Measurements from ENCODE around the gene LRRC26. TPM values are rescaled to one million over a fixed set of nuclear protein-coding genes. Genes with fewer than 3 reads are reported as not detected.

LRRC26 gene
- total RNA-seq, 1 experiment from 2014 or later = 2.4 TPM

DNA sequence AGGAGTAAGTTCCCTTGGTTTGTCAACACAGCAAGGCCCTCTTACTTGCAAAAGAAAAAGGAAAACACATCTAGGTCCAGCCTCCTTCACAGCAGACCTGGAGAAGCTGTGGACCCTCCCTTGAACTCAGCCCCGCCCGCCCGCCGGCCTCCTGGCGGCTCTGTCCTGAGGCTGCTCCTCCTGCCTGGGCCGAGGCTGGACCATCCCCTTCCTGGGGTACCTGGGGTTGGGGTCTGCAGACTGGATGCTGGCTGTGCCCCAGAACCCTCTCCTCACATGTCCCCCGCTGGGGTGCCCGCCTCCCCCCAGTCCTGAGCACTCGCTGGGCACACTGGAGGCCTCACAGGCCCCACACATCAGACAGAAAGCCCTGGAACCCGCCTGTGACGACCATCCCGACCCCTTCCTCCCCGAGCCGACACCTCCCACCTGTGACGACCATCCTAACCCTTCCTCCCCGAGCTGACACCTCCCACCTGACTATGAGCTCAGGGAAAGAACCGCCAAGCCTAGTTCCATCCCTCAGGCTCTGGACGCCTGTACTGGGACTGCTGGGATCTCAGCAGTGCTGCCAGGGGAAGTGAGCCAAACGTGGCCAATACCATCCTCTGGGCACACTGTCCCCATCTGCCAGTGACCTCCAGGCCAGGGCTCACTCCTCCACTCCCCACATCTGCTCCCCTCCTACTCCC, 9.2 kb upstream of the LRRC26 start:
- ChIA-PET RAD21 (ENCODE audit: low non-redundant PET in 1 of 2, low total read pairs in 2 of 2, uncharacterized antibody in 2 of 2, unreplicated experiment in 2 of 2) (no interaction called here), CTCF (interaction anchor here (0.6 kb wide), 1 partner anchor 28 kb away, joined by 5 read pairs; no protein-coding TSS in a partner anchor), POLR2A (no interaction called here)
- DNase-seq (ENCODE audit: low read depth, low spot score) (no peak), ATAC-seq (no peak)
- no peak overlapping the region for H3K4me2 ChIP-seq (ENCODE audit: low read length)
- no peaks in the 10 kb centered on the region for H3K27me3 ChIP-seq (ENCODE audit: insufficient read depth, low read length)
- no TSS peak for BruUV-seq (replicated peaks)
- no peak overlapping the region for H2AFZ ChIP-seq (ENCODE audit: low read depth, low read length, poor library complexity, severe bottlenecking)
- no peaks in the 10 kb centered on the region for H3K9me2 ChIP-seq (ENCODE audit: insufficient read depth)
- H3K27ac ChIP-seq (ENCODE audit: low read depth, low read length) = no peak overlapping the region
- intact Hi-C loops (cut with micrococcal nuclease) = no loop called here
- peaks cover 0 to 3% of the 10 kb centered on the region in 2 experiments; a peak in 2 of 4 replicates for H3K36me3 ChIP-seq (ENCODE audit: control insufficient read depth in 1 of 2, insufficient read depth in 2 of 2, low read length in 2 of 2)
- no peak overlapping the region for H3K4me3 ChIP-seq (replicated peaks in 1 of 2; ENCODE audit: low read depth in 1 of 2, low read length in 2 of 2)
- no peaks in the 10 kb centered on the region for H4K20me1 ChIP-seq (ENCODE audit: insufficient read depth)
- no peaks in the 10 kb centered on the region; the same call in 1 of the 2 replicates for H3K79me2 ChIP-seq (ENCODE audit: insufficient read depth, low read length)
- no peaks in the 10 kb centered on the region for H3K9me3 ChIP-seq (ENCODE audit: control insufficient read depth in 1 of 2, insufficient read depth in 1 of 2, low read depth in 1 of 2, low read length in 2 of 2)
- H3K4me1 ChIP-seq (ENCODE audit: control insufficient read depth in 1 of 2, insufficient read depth in 2 of 2, low read length in 2 of 2) = peaks cover 0 to 15% of the 10 kb centered on the region in 2 experiments; a peak in 2 of 4 replicates
- no peak for TF ChIP-seq ZFX (IDR thresholded peaks at IDR 0.05)
- no peak for TF ChIP-seq RAD21 (IDR thresholded peaks at IDR 0.05; ENCODE audit: low read depth)
- no peak overlapping the region for H3K9ac ChIP-seq (ENCODE audit: low read length)

DNA sequence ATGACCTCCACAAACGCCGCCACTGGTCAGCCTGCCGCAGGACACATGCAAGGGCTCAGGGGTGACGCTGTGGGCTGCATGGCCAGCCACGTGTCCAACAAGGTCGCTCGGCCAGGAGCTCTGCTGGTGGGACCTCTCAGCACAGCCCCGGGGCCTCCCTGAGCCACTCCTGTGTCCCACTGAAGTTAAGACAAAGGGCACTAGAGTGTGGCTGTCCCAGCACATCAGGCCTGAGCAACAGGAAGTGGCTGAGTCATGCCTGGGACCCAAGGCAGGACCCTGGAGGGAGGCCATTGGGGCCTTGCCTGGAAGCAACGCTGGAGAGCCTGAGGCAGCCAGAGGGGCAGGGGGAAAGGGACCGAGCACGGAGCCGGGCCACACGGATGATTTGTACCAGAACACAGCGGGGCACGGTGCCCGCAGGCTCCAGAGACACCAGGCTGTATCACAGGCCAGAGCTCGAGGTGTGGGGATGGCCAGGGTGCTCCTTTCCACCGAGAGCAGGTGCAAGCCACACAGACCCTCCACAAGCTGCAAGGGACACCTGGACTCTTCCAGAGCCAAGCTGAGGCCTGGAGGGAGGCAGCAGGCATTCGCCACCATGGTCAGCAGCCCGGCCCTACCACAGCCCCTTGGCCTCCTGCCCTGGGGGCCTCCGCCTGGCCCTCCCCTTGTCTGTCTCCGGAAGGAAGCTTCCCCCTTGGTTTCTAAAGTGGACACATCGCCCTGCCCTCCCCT, 8.5 kb upstream of the LRRC26 start:
- CTCF ChIA-PET = interaction anchor here (0.6 kb wide), 1 partner anchor 27 kb away, joined by 5 read pairs; no protein-coding TSS in a partner anchor

More for the DNA sequence above, 8.5 kb upstream of the LRRC26 start:
- intact Hi-C loops (cut with micrococcal nuclease) = no loop called here
- Histone ChIP-seq H3K4me1 (ENCODE audit: control insufficient read depth in 1 of 2, insufficient read depth in 2 of 2, low read length in 2 of 2) (peaks cover 0 to 15% of the 10 kb centered on the region in 2 experiments; a peak in 2 of 4 replicates), H3K9ac (ENCODE audit: low read length) (no peak overlapping the region), H3K36me3 (ENCODE audit: control insufficient read depth in 1 of 2, insufficient read depth in 2 of 2, low read length in 2 of 2) (peaks cover 0 to 3% of the 10 kb centered on the region in 2 experiments; a peak in 2 of 4 replicates), H3K4me3 (replicated peaks in 1 of 2; ENCODE audit: low read depth in 1 of 2, low read length in 2 of 2) (no peak overlapping the region), H4K20me1 (ENCODE audit: insufficient read depth) (no peaks in the 10 kb centered on the region), H3K4me2 (ENCODE audit: low read length) (no peak overlapping the region), H3K27me3 (ENCODE audit: insufficient read depth, low read length) (no peaks in the 10 kb centered on the region), H3K9me3 (ENCODE audit: control insufficient read depth in 1 of 2, insufficient read depth in 1 of 2, low read depth in 1 of 2, low read length in 2 of 2) (no peaks in the 10 kb centered on the region), H2AFZ (ENCODE audit: low read depth, low read length, poor library complexity, severe bottlenecking) (no peak overlapping the region), H3K27ac (ENCODE audit: low read depth, low read length) (no peak overlapping the region), H3K79me2 (ENCODE audit: insufficient read depth, low read length) (no peaks in the 10 kb centered on the region; the same call in 1 of the 2 replicates), H3K9me2 (ENCODE audit: insufficient read depth) (no peaks in the 10 kb centered on the region)
- POLR2A ChIA-PET = interaction anchor here (1.5 kb wide), 1 partner anchor 28 kb away, joined by 4 read pairs; no protein-coding TSS in a partner anchor
- TF ChIP-seq TCF7L2 (IDR thresholded peaks at IDR 0.05; ENCODE audit: borderline replicate concordance, extremely low read depth, insufficient read depth, insufficient read length) = no peak
- TF ChIP-seq, protein P1, sequence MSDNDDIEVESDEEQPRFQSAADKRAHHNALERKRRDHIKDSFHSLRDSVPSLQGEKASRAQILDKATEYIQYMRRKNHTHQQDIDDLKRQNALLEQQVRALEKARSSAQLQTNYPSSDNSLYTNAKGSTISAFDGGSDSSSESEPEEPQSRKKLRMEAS (IDR thresholded peaks at IDR 0.05) = no peak
- no peak for TF ChIP-seq RAD21 (IDR thresholded peaks at IDR 0.05; ENCODE audit: low read depth)
- TF ChIP-seq JUND (IDR thresholded peaks at IDR 0.05) = no peak
- TF ChIP-seq SP1 (IDR thresholded peaks at IDR 0.05; ENCODE audit: low read depth) = no peak
- TF ChIP-seq POLR2AphosphoS5 (IDR thresholded peaks at IDR 0.05; ENCODE audit: low read depth, low read length) = no peak
- no peak for TF ChIP-seq YY1 (IDR thresholded peaks at IDR 0.05; ENCODE audit: extremely low read depth, insufficient replicate concordance, low read depth, low read length)
- TF ChIP-seq SRF (IDR thresholded peaks at IDR 0.05; ENCODE audit: low read depth) = no peak
- TF ChIP-seq CBX3 (IDR thresholded peaks at IDR 0.05; ENCODE audit: low read depth) = no peak
- TF ChIP-seq ZNF274 (IDR thresholded peaks at IDR 0.05; ENCODE audit: low read depth, low read length) = no peak
- no peak for TF ChIP-seq EZH2phosphoT487 (IDR thresholded peaks at IDR 0.05; ENCODE audit: borderline replicate concordance)
- TF ChIP-seq ELF1 (IDR thresholded peaks at IDR 0.05; ENCODE audit: borderline replicate concordance, low read depth) = no peak
- TF ChIP-seq, protein P2, sequence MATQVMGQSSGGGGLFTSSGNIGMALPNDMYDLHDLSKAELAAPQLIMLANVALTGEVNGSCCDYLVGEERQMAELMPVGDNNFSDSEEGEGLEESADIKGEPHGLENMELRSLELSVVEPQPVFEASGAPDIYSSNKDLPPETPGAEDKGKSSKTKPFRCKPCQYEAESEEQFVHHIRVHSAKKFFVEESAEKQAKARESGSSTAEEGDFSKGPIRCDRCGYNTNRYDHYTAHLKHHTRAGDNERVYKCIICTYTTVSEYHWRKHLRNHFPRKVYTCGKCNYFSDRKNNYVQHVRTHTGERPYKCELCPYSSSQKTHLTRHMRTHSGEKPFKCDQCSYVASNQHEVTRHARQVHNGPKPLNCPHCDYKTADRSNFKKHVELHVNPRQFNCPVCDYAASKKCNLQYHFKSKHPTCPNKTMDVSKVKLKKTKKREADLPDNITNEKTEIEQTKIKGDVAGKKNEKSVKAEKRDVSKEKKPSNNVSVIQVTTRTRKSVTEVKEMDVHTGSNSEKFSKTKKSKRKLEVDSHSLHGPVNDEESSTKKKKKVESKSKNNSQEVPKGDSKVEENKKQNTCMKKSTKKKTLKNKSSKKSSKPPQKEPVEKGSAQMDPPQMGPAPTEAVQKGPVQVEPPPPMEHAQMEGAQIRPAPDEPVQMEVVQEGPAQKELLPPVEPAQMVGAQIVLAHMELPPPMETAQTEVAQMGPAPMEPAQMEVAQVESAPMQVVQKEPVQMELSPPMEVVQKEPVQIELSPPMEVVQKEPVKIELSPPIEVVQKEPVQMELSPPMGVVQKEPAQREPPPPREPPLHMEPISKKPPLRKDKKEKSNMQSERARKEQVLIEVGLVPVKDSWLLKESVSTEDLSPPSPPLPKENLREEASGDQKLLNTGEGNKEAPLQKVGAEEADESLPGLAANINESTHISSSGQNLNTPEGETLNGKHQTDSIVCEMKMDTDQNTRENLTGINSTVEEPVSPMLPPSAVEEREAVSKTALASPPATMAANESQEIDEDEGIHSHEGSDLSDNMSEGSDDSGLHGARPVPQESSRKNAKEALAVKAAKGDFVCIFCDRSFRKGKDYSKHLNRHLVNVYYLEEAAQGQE (IDR thresholded peaks at IDR 0.05; ENCODE audit: low read depth) = no peak
- no peak for TF ChIP-seq ZFX (IDR thresholded peaks at IDR 0.05)
- no peak for DNase-seq (ENCODE audit: low read depth, low spot score)
- ATAC-seq = no peak
- RAD21 ChIA-PET (ENCODE audit: low non-redundant PET in 1 of 2, low total read pairs in 2 of 2, uncharacterized antibody in 2 of 2, unreplicated experiment in 2 of 2) = no interaction called here
- no TSS peak for BruUV-seq (replicated peaks)

All from HCT116 (cell line).